ENCODE results near the gene EPHB1. TPM values are rescaled to one million over a fixed set of nuclear protein-coding genes. Genes with fewer than 3 reads are reported as not detected.

Gene EPHB1
- total and polyA plus RNA-seq, 2 donors (not counting 3 experiments of a cell fraction or from before 2014, with no cell fraction given): 1.3 to 5.2 TPM

DNA sequence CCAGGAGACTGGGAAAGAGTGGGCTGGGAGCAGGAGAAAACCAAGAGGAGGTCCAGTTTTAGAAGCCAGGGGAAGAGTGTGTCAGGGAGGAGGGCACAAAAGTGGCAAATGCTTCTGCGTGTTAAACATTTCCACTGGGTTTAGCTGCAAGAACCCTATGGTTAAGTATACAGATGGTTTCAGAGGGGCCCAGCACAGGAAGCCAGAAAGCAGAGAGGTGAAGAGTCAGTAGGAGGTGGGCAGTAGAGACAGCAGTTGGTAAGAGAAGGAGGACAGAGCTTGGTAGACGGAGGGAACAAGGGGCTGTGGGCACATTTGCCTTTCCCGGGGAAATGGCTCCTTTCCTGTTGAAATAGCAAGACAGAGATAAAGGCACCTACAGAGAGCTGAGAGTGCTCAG is 133.8 kb downstream of the EPHB1 start:
- FAIRE-seq: no peak
- H3K27me3 ChIP-seq (ENCODE audit: control insufficient read depth in 2 of 2, insufficient read depth in 2 of 2, low read length in 2 of 2): no peaks in the 10 kb centered on the region
- no peaks in the 10 kb centered on the region for H4K20me1 ChIP-seq (replicated peaks; ENCODE audit: control insufficient read depth, extremely low read depth, insufficient read depth, low read length)
- no peak overlapping the region for H3K4me2 ChIP-seq (ENCODE audit: insufficient read depth, low read length)
- no peak for DNase-seq (ENCODE audit: low read depth, low spot score)
- POLR2A ChIA-PET: no interaction called here
- intact Hi-C loops (cut with micrococcal nuclease): no loop called here
- dilution Hi-C loops (cut with MboI; ENCODE audit: extremely low pct_ligation_motif_present, low sequenced_read_pairs): no loop called here
- H3K4me3 ChIP-seq (replicated peaks in 1 of 3; ENCODE audit: insufficient read depth in 1 of 3, low read depth in 1 of 3, low read length in 3 of 3): no peak overlapping the region
- H3K36me3 ChIP-seq (ENCODE audit: control insufficient read depth in 2 of 2, extremely low read depth in 1 of 2, insufficient read depth in 2 of 2, low read length in 2 of 2): no peaks in the 10 kb centered on the region
- H3K9me3 ChIP-seq (replicated peaks; ENCODE audit: control insufficient read depth, insufficient read depth, low read length): no peaks in the 10 kb centered on the region
- H3K9me1 ChIP-seq (replicated peaks; ENCODE audit: control insufficient read depth, extremely low read depth, insufficient read depth, low read length): no peaks in the 10 kb centered on the region
- H3K9ac ChIP-seq (replicated peaks; ENCODE audit: extremely low read depth, insufficient read depth, low read length): no peak overlapping the region
- H3K27ac ChIP-seq (ENCODE audit: insufficient read depth, low read depth, low read length): no peak overlapping the region
- H3K4me1 ChIP-seq (ENCODE audit: control insufficient read depth, extremely low read depth, insufficient read depth, low read length): no peaks in the 10 kb centered on the region
- TF ChIP-seq MYC (IDR thresholded peaks at IDR 0.05; ENCODE audit: low read depth, low read length): no peak
- H3K79me2 ChIP-seq (ENCODE audit: control insufficient read depth, insufficient read depth, low read length): no peaks in the 10 kb centered on the region
- no peak overlapping the region for H2AFZ ChIP-seq (ENCODE audit: low read depth, low read length)
- BruUV-seq (replicated peaks): no TSS peak
- CTCF ChIA-PET: no interaction called here

- H2AFZ ChIP-seq (ENCODE audit: low read depth, low read length): no peak overlapping the region
- no peaks in the 10 kb centered on the region for H3K4me1 ChIP-seq (ENCODE audit: control insufficient read depth, extremely low read depth, insufficient read depth, low read length)
- H3K9me1 ChIP-seq (replicated peaks; ENCODE audit: control insufficient read depth, extremely low read depth, insufficient read depth, low read length): no peaks in the 10 kb centered on the region
- no peaks in the 10 kb centered on the region for H3K36me3 ChIP-seq (ENCODE audit: control insufficient read depth in 2 of 2, extremely low read depth in 1 of 2, insufficient read depth in 2 of 2, low read length in 2 of 2)
- H3K9ac ChIP-seq (replicated peaks; ENCODE audit: extremely low read depth, insufficient read depth, low read length): no peak overlapping the region
- TF ChIP-seq POLR2AphosphoS5 (IDR thresholded peaks at IDR 0.05; ENCODE audit: insufficient read depth, low read depth, low read length) (no peak), POLR2A (IDR thresholded peaks at IDR 0.05; ENCODE audit: low read depth, low read length) (no peak), FOS (IDR thresholded peaks at IDR 0.05; ENCODE audit: borderline replicate concordance, insufficient read depth, low read length) (no peak), MYC (IDR thresholded peaks at IDR 0.05; ENCODE audit: low read depth, low read length) (no peak), JUN (IDR thresholded peaks at IDR 0.05; ENCODE audit: borderline replicate concordance, insufficient read depth, insufficient read length, low read depth) (no peak), EZH2 (IDR thresholded peaks at IDR 0.05; ENCODE audit: borderline replicate concordance, low read depth, low read length, severe bottlenecking) (no peak), GATA2 (IDR thresholded peaks at IDR 0.05; ENCODE audit: insufficient read depth, insufficient read length, low read depth, low read length) (no peak)
- TF ChIP-seq, protein P1, sequence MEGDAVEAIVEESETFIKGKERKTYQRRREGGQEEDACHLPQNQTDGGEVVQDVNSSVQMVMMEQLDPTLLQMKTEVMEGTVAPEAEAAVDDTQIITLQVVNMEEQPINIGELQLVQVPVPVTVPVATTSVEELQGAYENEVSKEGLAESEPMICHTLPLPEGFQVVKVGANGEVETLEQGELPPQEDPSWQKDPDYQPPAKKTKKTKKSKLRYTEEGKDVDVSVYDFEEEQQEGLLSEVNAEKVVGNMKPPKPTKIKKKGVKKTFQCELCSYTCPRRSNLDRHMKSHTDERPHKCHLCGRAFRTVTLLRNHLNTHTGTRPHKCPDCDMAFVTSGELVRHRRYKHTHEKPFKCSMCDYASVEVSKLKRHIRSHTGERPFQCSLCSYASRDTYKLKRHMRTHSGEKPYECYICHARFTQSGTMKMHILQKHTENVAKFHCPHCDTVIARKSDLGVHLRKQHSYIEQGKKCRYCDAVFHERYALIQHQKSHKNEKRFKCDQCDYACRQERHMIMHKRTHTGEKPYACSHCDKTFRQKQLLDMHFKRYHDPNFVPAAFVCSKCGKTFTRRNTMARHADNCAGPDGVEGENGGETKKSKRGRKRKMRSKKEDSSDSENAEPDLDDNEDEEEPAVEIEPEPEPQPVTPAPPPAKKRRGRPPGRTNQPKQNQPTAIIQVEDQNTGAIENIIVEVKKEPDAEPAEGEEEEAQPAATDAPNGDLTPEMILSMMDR (IDR thresholded peaks at IDR 0.05; ENCODE audit: extremely low read depth in 1 of 2, insufficient read depth in 1 of 2, low read depth in 1 of 2, low read length in 2 of 2): no peak
- TF ChIP-seq, protein P2, sequence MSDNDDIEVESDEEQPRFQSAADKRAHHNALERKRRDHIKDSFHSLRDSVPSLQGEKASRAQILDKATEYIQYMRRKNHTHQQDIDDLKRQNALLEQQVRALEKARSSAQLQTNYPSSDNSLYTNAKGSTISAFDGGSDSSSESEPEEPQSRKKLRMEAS (IDR thresholded peaks at IDR 0.05; ENCODE audit: insufficient read depth, insufficient read length): no peak
- H3K27ac ChIP-seq (ENCODE audit: insufficient read depth, low read depth, low read length): no peak overlapping the region
- H3K4me2 ChIP-seq (ENCODE audit: insufficient read depth, low read length): no peak overlapping the region
- no TSS peak for BruUV-seq (replicated peaks)
- H3K4me3 ChIP-seq (replicated peaks in 1 of 3; ENCODE audit: insufficient read depth in 1 of 3, low read depth in 1 of 3, low read length in 3 of 3): no peak overlapping the region
- H3K79me2 ChIP-seq (ENCODE audit: control insufficient read depth, insufficient read depth, low read length): no peaks in the 10 kb centered on the region
- H3K9me3 ChIP-seq (replicated peaks; ENCODE audit: control insufficient read depth, insufficient read depth, low read length): no peaks in the 10 kb centered on the region
- intact Hi-C loops (cut with micrococcal nuclease): no loop called here
- CTCF ChIA-PET: no interaction called here
- POLR2A ChIA-PET: no interaction called here
- H4K20me1 ChIP-seq (replicated peaks; ENCODE audit: control insufficient read depth, extremely low read depth, insufficient read depth, low read length): no peaks in the 10 kb centered on the region
- dilution Hi-C loops (cut with MboI; ENCODE audit: extremely low pct_ligation_motif_present, low sequenced_read_pairs): no loop called here
- FAIRE-seq (no peak), DNase-seq (ENCODE audit: low read depth, low spot score) (no peak)
- no peaks in the 10 kb centered on the region for H3K27me3 ChIP-seq (ENCODE audit: control insufficient read depth in 2 of 2, insufficient read depth in 2 of 2, low read length in 2 of 2)
Observed at GRCh38 chr3:134929976-134930375, 134.9 kb downstream of the EPHB1 start.
